ENCODE data around the gene CACNA2D3. TPM values are rescaled to one million over a fixed set of nuclear protein-coding genes. Genes with fewer than 3 reads are reported as not detected.

The CACNA2D3 gene
- total and polyA plus RNA-seq, 4 donors: 0.06 to 0.37 (median 0.08) TPM; not detected in 1

DNA sequence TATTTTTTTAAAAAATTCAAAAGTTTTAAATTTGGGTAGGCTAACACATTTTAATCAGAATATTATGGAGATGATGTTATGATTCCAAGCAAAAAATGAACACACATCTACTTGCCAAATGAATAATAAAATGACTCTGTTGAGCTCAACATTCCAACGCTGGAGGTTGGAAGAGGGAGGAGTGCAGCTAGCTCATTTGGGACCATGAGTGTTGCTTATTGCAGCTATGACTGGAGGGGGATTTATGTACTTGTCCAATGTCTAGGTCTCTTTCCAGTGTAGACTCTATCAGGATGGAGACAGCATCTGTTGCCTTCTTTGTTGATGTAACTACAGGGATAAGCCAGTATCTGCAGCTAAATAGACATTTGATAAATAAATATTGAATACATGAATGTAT lies 310.6 kb downstream of the CACNA2D3 start:
- Histone ChIP-seq H3K4me3 (ENCODE audit: low read depth in 1 of 3, low read length in 3 of 3) (no peak overlapping the region), H3K36me3 (ENCODE audit: control insufficient read depth in 4 of 4, insufficient read depth in 3 of 4, low read depth in 1 of 4, low read length in 3 of 4) (no peaks in the 10 kb centered on the region), H3K27me3 (ENCODE audit: control insufficient read depth in 4 of 4, insufficient read depth in 4 of 4, low read length in 3 of 4) (peaks cover 0 to 2% (median 0%) of the 10 kb centered on the region in 4 donors), H3K4me1 (ENCODE audit: control insufficient read depth in 4 of 4, insufficient read depth in 4 of 4, low read length in 3 of 4) (no peaks in the 10 kb centered on the region), H3K9me3 (ENCODE audit: control insufficient read depth in 4 of 4, low read length in 3 of 4) (no peaks in the 10 kb centered on the region), H3K27ac (ENCODE audit: low read depth in 1 of 2, low read length in 2 of 2) (no peak overlapping the region), H3K9ac (ENCODE audit: low read depth in 1 of 2, low read length in 2 of 2) (no peak overlapping the region)
- DNase-seq (ENCODE audit: low spot score): no peak
- TF ChIP-seq, protein P1, sequence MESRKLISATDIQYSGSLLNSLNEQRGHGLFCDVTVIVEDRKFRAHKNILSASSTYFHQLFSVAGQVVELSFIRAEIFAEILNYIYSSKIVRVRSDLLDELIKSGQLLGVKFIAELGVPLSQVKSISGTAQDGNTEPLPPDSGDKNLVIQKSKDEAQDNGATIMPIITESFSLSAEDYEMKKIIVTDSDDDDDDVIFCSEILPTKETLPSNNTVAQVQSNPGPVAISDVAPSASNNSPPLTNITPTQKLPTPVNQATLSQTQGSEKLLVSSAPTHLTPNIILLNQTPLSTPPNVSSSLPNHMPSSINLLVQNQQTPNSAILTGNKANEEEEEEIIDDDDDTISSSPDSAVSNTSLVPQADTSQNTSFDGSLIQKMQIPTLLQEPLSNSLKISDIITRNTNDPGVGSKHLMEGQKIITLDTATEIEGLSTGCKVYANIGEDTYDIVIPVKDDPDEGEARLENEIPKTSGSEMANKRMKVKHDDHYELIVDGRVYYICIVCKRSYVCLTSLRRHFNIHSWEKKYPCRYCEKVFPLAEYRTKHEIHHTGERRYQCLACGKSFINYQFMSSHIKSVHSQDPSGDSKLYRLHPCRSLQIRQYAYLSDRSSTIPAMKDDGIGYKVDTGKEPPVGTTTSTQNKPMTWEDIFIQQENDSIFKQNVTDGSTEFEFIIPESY (IDR thresholded peaks at IDR 0.05): no peak
- TF ChIP-seq RXRA (IDR thresholded peaks at IDR 0.05) (no peak), JUND (IDR thresholded peaks at IDR 0.05) (no peak), NR2F2 (IDR thresholded peaks at IDR 0.05) (no peak), TAF1 (conservative IDR thresholded peaks at IDR 0.05) (no peak), FOXA2 (IDR thresholded peaks at IDR 0.05) (no peak), EGR1 (IDR thresholded peaks at IDR 0.05; ENCODE audit: low read depth in 2 of 2) (no peak), RAD21 (IDR thresholded peaks at IDR 0.05) (no peak), GABPA (IDR thresholded peaks at IDR 0.05 in 1 of 2, conservative IDR thresholded peaks at IDR 0.05 in 1 of 2) (no peak), HNF4G (IDR thresholded peaks at IDR 0.05) (no peak), YY1 (IDR thresholded peaks at IDR 0.05) (no peak)
- TF ChIP-seq, protein P2, sequence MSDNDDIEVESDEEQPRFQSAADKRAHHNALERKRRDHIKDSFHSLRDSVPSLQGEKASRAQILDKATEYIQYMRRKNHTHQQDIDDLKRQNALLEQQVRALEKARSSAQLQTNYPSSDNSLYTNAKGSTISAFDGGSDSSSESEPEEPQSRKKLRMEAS (IDR thresholded peaks at IDR 0.05): no peak
- TF ChIP-seq, protein P3, sequence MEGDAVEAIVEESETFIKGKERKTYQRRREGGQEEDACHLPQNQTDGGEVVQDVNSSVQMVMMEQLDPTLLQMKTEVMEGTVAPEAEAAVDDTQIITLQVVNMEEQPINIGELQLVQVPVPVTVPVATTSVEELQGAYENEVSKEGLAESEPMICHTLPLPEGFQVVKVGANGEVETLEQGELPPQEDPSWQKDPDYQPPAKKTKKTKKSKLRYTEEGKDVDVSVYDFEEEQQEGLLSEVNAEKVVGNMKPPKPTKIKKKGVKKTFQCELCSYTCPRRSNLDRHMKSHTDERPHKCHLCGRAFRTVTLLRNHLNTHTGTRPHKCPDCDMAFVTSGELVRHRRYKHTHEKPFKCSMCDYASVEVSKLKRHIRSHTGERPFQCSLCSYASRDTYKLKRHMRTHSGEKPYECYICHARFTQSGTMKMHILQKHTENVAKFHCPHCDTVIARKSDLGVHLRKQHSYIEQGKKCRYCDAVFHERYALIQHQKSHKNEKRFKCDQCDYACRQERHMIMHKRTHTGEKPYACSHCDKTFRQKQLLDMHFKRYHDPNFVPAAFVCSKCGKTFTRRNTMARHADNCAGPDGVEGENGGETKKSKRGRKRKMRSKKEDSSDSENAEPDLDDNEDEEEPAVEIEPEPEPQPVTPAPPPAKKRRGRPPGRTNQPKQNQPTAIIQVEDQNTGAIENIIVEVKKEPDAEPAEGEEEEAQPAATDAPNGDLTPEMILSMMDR (IDR thresholded peaks at IDR 0.05; ENCODE audit: low read depth, low read length, missing input control): no peak
- TF ChIP-seq, protein P4, sequence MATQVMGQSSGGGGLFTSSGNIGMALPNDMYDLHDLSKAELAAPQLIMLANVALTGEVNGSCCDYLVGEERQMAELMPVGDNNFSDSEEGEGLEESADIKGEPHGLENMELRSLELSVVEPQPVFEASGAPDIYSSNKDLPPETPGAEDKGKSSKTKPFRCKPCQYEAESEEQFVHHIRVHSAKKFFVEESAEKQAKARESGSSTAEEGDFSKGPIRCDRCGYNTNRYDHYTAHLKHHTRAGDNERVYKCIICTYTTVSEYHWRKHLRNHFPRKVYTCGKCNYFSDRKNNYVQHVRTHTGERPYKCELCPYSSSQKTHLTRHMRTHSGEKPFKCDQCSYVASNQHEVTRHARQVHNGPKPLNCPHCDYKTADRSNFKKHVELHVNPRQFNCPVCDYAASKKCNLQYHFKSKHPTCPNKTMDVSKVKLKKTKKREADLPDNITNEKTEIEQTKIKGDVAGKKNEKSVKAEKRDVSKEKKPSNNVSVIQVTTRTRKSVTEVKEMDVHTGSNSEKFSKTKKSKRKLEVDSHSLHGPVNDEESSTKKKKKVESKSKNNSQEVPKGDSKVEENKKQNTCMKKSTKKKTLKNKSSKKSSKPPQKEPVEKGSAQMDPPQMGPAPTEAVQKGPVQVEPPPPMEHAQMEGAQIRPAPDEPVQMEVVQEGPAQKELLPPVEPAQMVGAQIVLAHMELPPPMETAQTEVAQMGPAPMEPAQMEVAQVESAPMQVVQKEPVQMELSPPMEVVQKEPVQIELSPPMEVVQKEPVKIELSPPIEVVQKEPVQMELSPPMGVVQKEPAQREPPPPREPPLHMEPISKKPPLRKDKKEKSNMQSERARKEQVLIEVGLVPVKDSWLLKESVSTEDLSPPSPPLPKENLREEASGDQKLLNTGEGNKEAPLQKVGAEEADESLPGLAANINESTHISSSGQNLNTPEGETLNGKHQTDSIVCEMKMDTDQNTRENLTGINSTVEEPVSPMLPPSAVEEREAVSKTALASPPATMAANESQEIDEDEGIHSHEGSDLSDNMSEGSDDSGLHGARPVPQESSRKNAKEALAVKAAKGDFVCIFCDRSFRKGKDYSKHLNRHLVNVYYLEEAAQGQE (IDR thresholded peaks at IDR 0.05): no peak
- WGBS: 84% methylated on average over 1 of the region's 1 CpG

DNA sequence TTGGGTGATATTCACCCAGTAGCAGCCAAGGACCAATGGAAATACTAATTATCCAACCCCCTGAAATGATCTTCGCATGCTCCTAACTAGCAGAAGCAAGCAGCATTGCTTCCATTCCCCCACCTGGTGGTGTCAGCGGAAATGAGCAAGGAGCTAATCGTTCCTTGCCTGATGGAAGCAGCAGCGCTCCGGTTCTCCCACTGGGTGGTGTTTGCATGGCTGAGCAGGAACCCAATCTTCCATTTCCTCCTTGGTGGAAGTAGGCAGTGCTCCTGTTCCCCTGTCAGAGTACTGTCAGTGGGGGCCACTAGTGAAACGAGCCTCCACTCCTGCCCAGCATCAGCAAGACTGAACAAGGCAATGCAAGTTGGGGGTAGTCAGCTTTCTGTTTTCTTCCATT lies 311.5 kb downstream of the CACNA2D3 start:
- TF ChIP-seq, protein P3 (IDR thresholded peaks at IDR 0.05; ENCODE audit: low read depth, low read length, missing input control): no peak
- TF ChIP-seq, protein P2 (IDR thresholded peaks at IDR 0.05): no peak
- no peak for TF ChIP-seq HNF4G (IDR thresholded peaks at IDR 0.05)
- no peak for TF ChIP-seq FOXA2 (IDR thresholded peaks at IDR 0.05)
- TF ChIP-seq, protein P4 (IDR thresholded peaks at IDR 0.05): no peak
- no peak for TF ChIP-seq HNF4A (conservative IDR thresholded peaks at IDR 0.05)
- no peak for TF ChIP-seq GABPA (IDR thresholded peaks at IDR 0.05 in 1 of 2, conservative IDR thresholded peaks at IDR 0.05 in 1 of 2)
- no peak for TF ChIP-seq RXRA (IDR thresholded peaks at IDR 0.05)
- no peak for TF ChIP-seq JUND (IDR thresholded peaks at IDR 0.05)
- TF ChIP-seq RAD21 (IDR thresholded peaks at IDR 0.05): no peak
- no peak for TF ChIP-seq FOXA1 (IDR thresholded peaks at IDR 0.05)
- TF ChIP-seq NR2F2 (IDR thresholded peaks at IDR 0.05): no peak
- Histone ChIP-seq H3K9me3 (ENCODE audit: control insufficient read depth in 4 of 4, low read length in 3 of 4) (no peaks in the 10 kb centered on the region), H3K9ac (ENCODE audit: low read depth in 1 of 2, low read length in 2 of 2) (no peak overlapping the region), H3K36me3 (ENCODE audit: control insufficient read depth in 4 of 4, insufficient read depth in 3 of 4, low read depth in 1 of 4, low read length in 3 of 4) (no peaks in the 10 kb centered on the region), H3K4me1 (ENCODE audit: control insufficient read depth in 4 of 4, insufficient read depth in 4 of 4, low read length in 3 of 4) (no peaks in the 10 kb centered on the region), H3K27ac (ENCODE audit: low read depth in 1 of 2, low read length in 2 of 2) (no peak overlapping the region), H3K27me3 (ENCODE audit: control insufficient read depth in 4 of 4, insufficient read depth in 4 of 4, low read length in 3 of 4) (peaks cover 0 to 2% (median 0%) of the 10 kb centered on the region in 4 donors), H3K4me3 (ENCODE audit: low read depth in 1 of 3, low read length in 3 of 3) (no peak overlapping the region)
- WGBS: 30% methylated on average over 6 of the region's 6 CpGs
- no peak for DNase-seq (ENCODE audit: low spot score)
